GM18502 (cell line): ENCODE results near the gene FASN.

Source experiments
- ATAC-seq: cut with Tn5 transposase; IDR thresholded peaks from one replicate; pipeline ENCODE4 v1.9.1; 2021; ENCODE audit warnings: mild to moderate bottlenecking; ENCODE audit not compliant: unreplicated experiment, poor library complexity

The FASN gene

DNA sequence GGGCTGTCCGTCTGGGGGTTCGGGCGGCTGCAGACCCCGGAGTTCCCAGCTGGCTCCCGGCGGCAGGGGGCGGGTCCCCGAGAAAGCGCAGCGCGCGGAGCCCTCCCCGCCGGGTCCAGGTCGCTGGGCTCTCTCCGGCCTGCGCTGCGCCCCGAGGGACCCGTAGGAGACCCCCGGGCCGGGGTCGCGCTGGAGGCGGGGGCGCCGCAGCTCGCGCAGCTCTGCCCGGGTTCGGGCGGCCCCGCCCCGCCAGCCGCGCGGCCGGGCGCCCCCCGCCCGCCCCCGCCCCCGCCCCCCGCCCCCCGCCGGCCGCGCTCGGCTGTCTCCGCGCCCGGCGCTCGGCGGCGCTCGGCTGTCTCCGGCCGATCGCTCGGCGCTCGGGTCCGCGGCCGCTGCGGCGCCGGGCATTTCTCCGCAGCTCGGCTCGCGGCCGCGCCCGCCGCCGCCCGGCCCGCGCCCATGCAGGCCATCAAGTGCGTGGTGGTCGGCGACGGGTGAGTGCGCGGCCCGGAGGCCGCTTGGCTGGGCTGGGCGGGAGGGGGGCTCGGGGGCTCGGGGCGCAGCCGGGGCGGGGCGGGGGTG is 66.6 kb downstream of the FASN start, which contains the start of gene RAC3:
Gene RAC3 (plus strand): TSS at position 376 of the 582 bp plus-strand sequence. CDS start 84 bp downstream, at position 460.
- peak; percentile 15 for ATAC-seq

DNA sequence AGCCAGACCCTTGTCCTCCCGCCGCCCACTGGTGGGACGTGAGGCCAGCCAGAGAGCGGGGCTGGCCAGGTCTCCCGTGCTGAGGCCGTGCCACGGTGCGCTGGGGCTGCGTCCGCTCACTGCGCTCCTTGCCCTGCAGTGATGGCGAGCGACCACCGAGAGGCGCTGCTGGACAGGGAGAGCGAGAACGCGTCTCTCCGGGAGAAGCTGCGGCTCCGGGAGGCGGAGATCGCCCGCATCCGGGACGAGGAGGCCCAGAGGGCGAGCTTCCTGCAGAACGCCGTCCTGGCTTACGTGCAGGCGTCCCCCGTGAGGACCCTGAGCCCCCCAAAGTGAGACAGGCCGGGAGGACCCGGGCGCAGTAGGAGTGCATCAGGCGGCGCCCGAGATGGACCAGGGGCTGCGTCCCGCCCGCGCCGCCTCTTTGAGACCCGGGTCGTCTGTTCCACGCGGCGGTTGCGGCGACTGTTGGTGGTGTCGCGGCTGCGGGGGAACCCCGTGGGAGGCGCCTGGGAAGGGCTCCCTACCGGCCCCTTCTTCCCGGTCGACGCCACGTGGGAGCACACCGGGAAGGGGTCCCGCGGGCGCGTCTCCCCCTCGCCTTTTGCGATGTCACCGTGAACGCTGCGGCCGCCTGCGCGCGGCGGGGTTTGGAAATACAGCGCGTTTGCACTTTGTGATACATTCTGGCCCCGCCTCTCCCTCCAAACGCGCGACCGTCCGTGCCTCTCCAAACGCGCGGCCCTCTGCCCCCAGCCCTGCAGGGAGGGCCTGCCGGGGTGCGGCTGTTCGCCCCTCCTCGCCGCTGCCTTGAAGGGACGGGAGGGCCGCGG is 67.3 kb downstream of the FASN start:
- ATAC-seq = peak; percentile 55

GRCh38 chr17:82029990-82030469 is 68.0 kb downstream of the FASN start:
- no peak for ATAC-seq

DNA sequence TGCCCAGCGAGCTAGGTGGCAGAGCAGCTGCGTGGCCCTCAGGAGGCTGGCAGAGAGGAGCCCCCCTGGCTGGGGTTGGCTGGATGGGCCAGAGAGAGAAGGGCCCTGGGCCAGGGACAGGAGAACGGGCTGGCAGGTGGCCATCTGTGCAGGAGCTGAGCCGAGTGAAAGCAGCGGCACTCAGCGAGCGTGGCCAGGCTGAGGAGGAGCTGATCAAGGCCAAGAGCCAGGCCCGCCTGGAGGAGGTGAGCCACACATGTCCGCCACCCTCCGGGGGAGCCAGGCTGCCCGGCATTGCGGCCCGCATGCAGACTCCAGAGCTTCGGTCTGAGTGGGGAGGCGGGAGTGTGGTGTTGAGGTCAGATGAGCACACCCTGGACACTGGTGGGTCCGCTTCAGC is 68.6 kb downstream of the FASN start:
- ATAC-seq = no peak

GRCh38 chr17:82028966-82029365 is 69.1 kb downstream of the FASN start:
- ATAC-seq = no peak
